H9 (cell line): ENCODE data around the gene CARD11. TPM values are rescaled to one million over a fixed set of nuclear protein-coding genes. Genes with fewer than 3 reads are reported as not detected.

ENCODE experiments used
- DNase-seq: peaks from one replicate; pipeline ENCODE4 v3.0.0-alpha.2; 2017
- H2AFZ ChIP-seq: one replicate; pipeline ENCODE4 v1.6.1; 2013; ENCODE audit warnings: mild to moderate bottlenecking, low read length, control low read depth, moderate library complexity
- H2AK5ac ChIP-seq: 2 replicates; pipeline ENCODE4 v1.6.1; 2013; ENCODE audit warnings: low read length, control low read depth, mixed read lengths; ENCODE audit not compliant: insufficient read length
- H2BK120ac ChIP-seq: one replicate; pipeline ENCODE4 v1.6.1; 2013; ENCODE audit warnings: low read depth, mild to moderate bottlenecking, low read length, control low read depth, inconsistent platforms; ENCODE audit not compliant: poor library complexity, severe bottlenecking
- H2BK12ac ChIP-seq: 2 replicates; pipeline ENCODE4 v1.6.1; 2013; ENCODE audit warnings: low read length, control low read depth, mixed read lengths, low read depth; ENCODE audit not compliant: insufficient read length
- H2BK15ac ChIP-seq: 2 replicates; pipeline ENCODE4 v1.6.1; 2013; ENCODE audit warnings: low read depth, low read length, control low read depth
- H2BK20ac ChIP-seq: one replicate; pipeline ENCODE4 v1.6.1; 2013; ENCODE audit warnings: low read depth, mild to moderate bottlenecking, low read length, control low read depth, inconsistent platforms; ENCODE audit not compliant: poor library complexity, severe bottlenecking
- H2BK5ac ChIP-seq: 2 replicates; pipeline ENCODE4 v1.6.1; 2013; ENCODE audit warnings: low read length, control low read depth, mixed read lengths; ENCODE audit not compliant: insufficient read length
- H3K14ac ChIP-seq: 2 replicates; pipeline ENCODE4 v1.6.1; 2013; ENCODE audit warnings: low read length, control low read depth; ENCODE audit not compliant: insufficient read depth
- H3K18ac ChIP-seq: 2 replicates; pipeline ENCODE4 v1.6.1; 2013; ENCODE audit warnings: low read depth, mild to moderate bottlenecking, mixed read lengths, low read length, control low read depth; ENCODE audit not compliant: insufficient read length
- H3K23ac ChIP-seq: 2 replicates; pipeline ENCODE4 v1.6.1; 2013; ENCODE audit warnings: low read length, control low read depth, mixed read lengths, low read depth; ENCODE audit not compliant: insufficient read length
- H3K23me2 ChIP-seq: 2 replicates; pipeline ENCODE4 v1.6.1; 2013; ENCODE audit warnings: low read depth, mild to moderate bottlenecking, mixed read lengths, low read length, control low read depth; ENCODE audit not compliant: insufficient read length, poor library complexity, severe bottlenecking
- H3K27ac ChIP-seq: 2 replicates; pipeline ENCODE4 v1.5.1; 2013; ENCODE audit warnings: low read length, control low read depth, mixed read lengths, low read depth; ENCODE audit not compliant: insufficient read length
- H3K27me3 ChIP-seq: 2 replicates; pipeline ENCODE4 v1.6.1; 2013; ENCODE audit warnings: low read length, control low read depth, inconsistent platforms; ENCODE audit not compliant: insufficient read depth
- H3K4ac ChIP-seq: 2 replicates; pipeline ENCODE4 v1.6.1; 2013; ENCODE audit warnings: low read depth, mild to moderate bottlenecking, control low read depth, inconsistent platforms, low read length, moderate library complexity
- H3K4me1 ChIP-seq: 2 replicates; pipeline ENCODE4 v1.6.1; 2013; ENCODE audit warnings: low read length, control low read depth, inconsistent platforms; ENCODE audit not compliant: insufficient read depth
- H3K4me2 ChIP-seq: 2 replicates; pipeline ENCODE4 v1.6.1; 2013; ENCODE audit warnings: low read length, control low read depth, mixed read lengths; ENCODE audit not compliant: insufficient read length, insufficient read depth
- H3K56ac ChIP-seq: 2 replicates; pipeline ENCODE4 v1.6.1; 2013; ENCODE audit warnings: low read depth, mild to moderate bottlenecking, mixed read lengths, low read length, control low read depth; ENCODE audit not compliant: insufficient read length
- H3K79me1 ChIP-seq: 2 replicates; pipeline ENCODE4 v1.6.1; 2013; ENCODE audit warnings: low read depth, mild to moderate bottlenecking, moderate library complexity, low read length, control low read depth, inconsistent platforms; ENCODE audit not compliant: insufficient read depth, poor library complexity, severe bottlenecking
- H3K79me2 ChIP-seq: 2 replicates; pipeline ENCODE4 v1.6.1; 2013; ENCODE audit warnings: low read length, control low read depth, inconsistent platforms; ENCODE audit not compliant: insufficient read depth
- H3K9ac ChIP-seq: 2 replicates; pipeline ENCODE4 v1.6.1; 2013; ENCODE audit warnings: low read length, control low read depth, mixed read lengths; ENCODE audit not compliant: insufficient read length; ENCODE audit errors: extremely low read depth
- H3K9me3 ChIP-seq: one replicate; pipeline ENCODE4 v1.6.1; 2013; ENCODE audit warnings: low read depth, low read length, inconsistent platforms; ENCODE audit not compliant: control insufficient read depth
- H3T11ph ChIP-seq: one replicate; pipeline ENCODE4 v1.6.1; 2013; ENCODE audit warnings: mild to moderate bottlenecking, low read length, control low read depth, inconsistent platforms
- H4K20me1 ChIP-seq: one replicate; pipeline ENCODE4 v1.6.1; 2013; ENCODE audit not compliant: control insufficient read depth, insufficient read length, insufficient read depth
- H4K5ac ChIP-seq: 2 replicates; pipeline ENCODE4 v1.6.1; 2013; ENCODE audit warnings: low read depth, mild to moderate bottlenecking, mixed read lengths, low read length, control low read depth; ENCODE audit not compliant: insufficient read length
- H4K8ac ChIP-seq: replicated peaks from 2 replicates; pipeline ENCODE4 v1.6.1; 2013; ENCODE audit warnings: low read length, control low read depth, mixed read lengths, low read depth; ENCODE audit not compliant: insufficient read length
- H4K91ac ChIP-seq: 2 replicates; pipeline ENCODE4 v1.6.1; 2013; ENCODE audit warnings: low read depth, mild to moderate bottlenecking, moderate library complexity, mixed read lengths, low read length, control low read depth; ENCODE audit not compliant: insufficient read length
- H3K27ac Mint-ChIP-seq, 3 experiments: 2 replicates in 2 of 3; 3 replicates in 1 of 3; pipeline ENCODE4 v1.8.0; 2020 to 2021; ENCODE audit warnings: mixed read lengths in 3 of 3, mild to moderate bottlenecking in 1 of 3, moderate library complexity in 1 of 3
- H3K27me3 Mint-ChIP-seq: 2 replicates; pipeline ENCODE4 v1.8.0; 2021; ENCODE audit warnings: low read depth, mild to moderate bottlenecking, moderate library complexity, mixed read lengths
- H3K36me3 Mint-ChIP-seq, 3 experiments: 2 replicates in 2 of 3; 3 replicates in 1 of 3; pipeline ENCODE4 v1.8.0; 2020 to 2021; ENCODE audit warnings: low read depth in 3 of 3, mixed read lengths in 3 of 3; ENCODE audit not compliant: insufficient read depth in 1 of 3
- H3K4me1 Mint-ChIP-seq, 2 experiments: 2 replicates each; pipeline ENCODE4 v1.8.0; 2020; ENCODE audit warnings: mixed read lengths in 2 of 2
- H3K4me3 Mint-ChIP-seq, 2 experiments: 2 replicates in 1 of 2; 3 replicates in 1 of 2; pipeline ENCODE4 v1.8.0; 2020 to 2021; ENCODE audit warnings: mild to moderate bottlenecking in 2 of 2, mixed read lengths in 2 of 2, moderate library complexity in 1 of 2
- H3K9me3 Mint-ChIP-seq, 2 experiments: 2 replicates in 1 of 2; 3 replicates in 1 of 2; pipeline ENCODE4 v1.8.0; 2020; ENCODE audit warnings: mild to moderate bottlenecking in 2 of 2, mixed read lengths in 2 of 2, moderate library complexity in 1 of 2
- WGBS: extraction: QIAGEN DNeasy Blood & Tissue Kit; methylation state at CpG from one replicate; pipeline ENCODE4 v1.1.7; 2013; ENCODE audit warnings: missing lambda C conversion rate, low lambda C conversion rate, mixed read lengths; ENCODE audit not compliant: insufficient read length; ENCODE audit errors: extremely low coverage; 5-methylcytosine and 5-hydroxymethylcytosine counted together
- total RNA-seq: library from RNA; stranded (reverse); gene quantifications from 2 replicates; pipeline ENCODE4 v1.2.1, GENCODE V29; 2021
- TF ChIP-seq, protein P1 (sequence below): fragments of 200-600 bp; sonication (generic); conservative IDR thresholded peaks from 3 replicates; pipeline ENCODE4 v1.8.0; 2021; ENCODE audit warnings: antibody characterized with exemption, mild to moderate bottlenecking

The CARD11 gene
- total RNA-seq, 1 experiment from 2014 or later, result 20.0 TPM

DNA sequence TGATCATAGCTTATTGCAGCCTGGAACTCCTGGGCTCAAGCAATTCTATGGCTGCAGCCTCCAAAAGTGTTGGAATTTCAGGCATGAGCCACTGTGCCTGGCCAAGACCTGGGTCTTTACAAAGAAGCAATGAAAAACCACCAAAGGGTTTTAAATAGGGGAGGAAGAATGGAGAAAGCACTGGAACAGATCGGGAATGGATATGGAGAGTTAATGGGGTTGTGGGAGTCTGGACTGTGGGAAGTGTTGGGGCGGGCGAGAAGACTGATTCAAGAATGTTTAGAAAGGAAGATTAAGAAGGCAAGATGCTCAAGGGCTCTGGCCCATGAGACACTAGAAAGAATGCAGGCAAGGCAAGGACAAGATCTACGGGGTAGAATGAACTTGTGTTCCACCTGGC, 98.5 kb downstream of the CARD11 start:
- no peak overlapping the region for H3K4ac ChIP-seq
- peak; percentile 10 for DNase-seq
- no peaks in the 10 kb centered on the region for H3K27me3 ChIP-seq
- no peaks in the 10 kb centered on the region for H3K9me3 ChIP-seq
- H4K20me1 ChIP-seq, result no peaks in the 10 kb centered on the region
- no peak overlapping the region for H3K9ac ChIP-seq
- H3T11ph ChIP-seq, result no peak overlapping the region
- Mint-ChIP-seq H3K4me3 (no peak overlapping the region), H3K27ac (no peak overlapping the region), H3K9me3 (peaks cover 11 to 19% of the 10 kb centered on the region in 2 experiments), H3K4me1 (peaks cover 7% of the 10 kb centered on the region in 2 experiments), H3K36me3 (peaks cover 25 to 29% (median 29%) of the 10 kb centered on the region in 3 experiments), H3K27me3 (no peaks in the 10 kb centered on the region)
- H3K27ac ChIP-seq, result no peak overlapping the region
- no peak overlapping the region for H2BK12ac ChIP-seq
- no peak overlapping the region for H3K18ac ChIP-seq
- H3K4me2 ChIP-seq, result no peak overlapping the region
- no peaks in the 10 kb centered on the region for H3K79me2 ChIP-seq
- no peaks in the 10 kb centered on the region for H3K79me1 ChIP-seq
- no peak overlapping the region for H3K23ac ChIP-seq
- H3K4me1 ChIP-seq, result no peaks in the 10 kb centered on the region
- H2BK20ac ChIP-seq, result no peak overlapping the region
- no peaks in the 10 kb centered on the region for H3K23me2 ChIP-seq
- H3K14ac ChIP-seq, result no peak overlapping the region
- WGBS, result 100% methylated on average over 1 of the region's 4 CpGs
- no peak overlapping the region for H3K56ac ChIP-seq
- no peak overlapping the region for H2BK120ac ChIP-seq
- H4K91ac ChIP-seq, result no peak overlapping the region
- TF ChIP-seq, protein P1, sequence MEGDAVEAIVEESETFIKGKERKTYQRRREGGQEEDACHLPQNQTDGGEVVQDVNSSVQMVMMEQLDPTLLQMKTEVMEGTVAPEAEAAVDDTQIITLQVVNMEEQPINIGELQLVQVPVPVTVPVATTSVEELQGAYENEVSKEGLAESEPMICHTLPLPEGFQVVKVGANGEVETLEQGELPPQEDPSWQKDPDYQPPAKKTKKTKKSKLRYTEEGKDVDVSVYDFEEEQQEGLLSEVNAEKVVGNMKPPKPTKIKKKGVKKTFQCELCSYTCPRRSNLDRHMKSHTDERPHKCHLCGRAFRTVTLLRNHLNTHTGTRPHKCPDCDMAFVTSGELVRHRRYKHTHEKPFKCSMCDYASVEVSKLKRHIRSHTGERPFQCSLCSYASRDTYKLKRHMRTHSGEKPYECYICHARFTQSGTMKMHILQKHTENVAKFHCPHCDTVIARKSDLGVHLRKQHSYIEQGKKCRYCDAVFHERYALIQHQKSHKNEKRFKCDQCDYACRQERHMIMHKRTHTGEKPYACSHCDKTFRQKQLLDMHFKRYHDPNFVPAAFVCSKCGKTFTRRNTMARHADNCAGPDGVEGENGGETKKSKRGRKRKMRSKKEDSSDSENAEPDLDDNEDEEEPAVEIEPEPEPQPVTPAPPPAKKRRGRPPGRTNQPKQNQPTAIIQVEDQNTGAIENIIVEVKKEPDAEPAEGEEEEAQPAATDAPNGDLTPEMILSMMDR, result no peak
- no peak overlapping the region for H2BK15ac ChIP-seq
- no peak overlapping the region for H2AK5ac ChIP-seq
- H4K8ac ChIP-seq, result no peak overlapping the region
- H4K5ac ChIP-seq, result no peak overlapping the region
- no peak overlapping the region for H2BK5ac ChIP-seq
- no peak overlapping the region for H2AFZ ChIP-seq
